Measurements from ENCODE around the gene MYOZ2.

MYOZ2 gene

GRCh38 chr4:119179011-119179410, 43.4 kb downstream of the MYOZ2 start:
- no peak for DNase-seq (ENCODE audit: low spot score)
- no peak overlapping the region for H3K27ac ChIP-seq
- ChIA-PET CTCF (no interaction called here), POLR2A (ENCODE audit: low non-redundant PET) (no interaction called here)
- TF ChIP-seq, protein P1, sequence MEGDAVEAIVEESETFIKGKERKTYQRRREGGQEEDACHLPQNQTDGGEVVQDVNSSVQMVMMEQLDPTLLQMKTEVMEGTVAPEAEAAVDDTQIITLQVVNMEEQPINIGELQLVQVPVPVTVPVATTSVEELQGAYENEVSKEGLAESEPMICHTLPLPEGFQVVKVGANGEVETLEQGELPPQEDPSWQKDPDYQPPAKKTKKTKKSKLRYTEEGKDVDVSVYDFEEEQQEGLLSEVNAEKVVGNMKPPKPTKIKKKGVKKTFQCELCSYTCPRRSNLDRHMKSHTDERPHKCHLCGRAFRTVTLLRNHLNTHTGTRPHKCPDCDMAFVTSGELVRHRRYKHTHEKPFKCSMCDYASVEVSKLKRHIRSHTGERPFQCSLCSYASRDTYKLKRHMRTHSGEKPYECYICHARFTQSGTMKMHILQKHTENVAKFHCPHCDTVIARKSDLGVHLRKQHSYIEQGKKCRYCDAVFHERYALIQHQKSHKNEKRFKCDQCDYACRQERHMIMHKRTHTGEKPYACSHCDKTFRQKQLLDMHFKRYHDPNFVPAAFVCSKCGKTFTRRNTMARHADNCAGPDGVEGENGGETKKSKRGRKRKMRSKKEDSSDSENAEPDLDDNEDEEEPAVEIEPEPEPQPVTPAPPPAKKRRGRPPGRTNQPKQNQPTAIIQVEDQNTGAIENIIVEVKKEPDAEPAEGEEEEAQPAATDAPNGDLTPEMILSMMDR (conservative IDR thresholded peaks at IDR 0.05; ENCODE audit: low read depth) = no peak

DNA sequence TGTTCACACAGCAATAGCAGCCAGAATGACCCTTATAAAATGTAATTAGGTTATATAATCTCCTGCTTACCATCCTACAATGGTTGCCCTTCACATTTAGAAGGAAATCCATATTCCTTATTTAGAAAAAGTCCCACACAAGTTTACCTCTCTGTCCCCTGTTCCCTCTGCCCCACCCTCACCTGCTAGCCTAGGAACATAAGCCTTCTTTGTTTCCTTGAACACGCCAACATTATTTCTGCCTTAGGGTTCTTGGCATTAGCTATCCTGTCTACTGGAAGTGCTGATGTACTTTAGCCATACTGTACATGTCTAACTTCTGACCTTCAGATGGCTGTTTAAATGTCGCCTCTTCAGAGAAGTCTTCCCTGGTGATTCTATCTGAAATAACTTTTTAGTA, 48.5 kb downstream of the MYOZ2 start:
- TF ChIP-seq, protein P1 (conservative IDR thresholded peaks at IDR 0.05; ENCODE audit: low read depth) = no peak
- H3K27ac ChIP-seq = no peak overlapping the region
- DNase-seq (ENCODE audit: low spot score) = no peak
- POLR2A ChIA-PET (ENCODE audit: low non-redundant PET) = no interaction called here
- CTCF ChIA-PET = no interaction called here

DNA sequence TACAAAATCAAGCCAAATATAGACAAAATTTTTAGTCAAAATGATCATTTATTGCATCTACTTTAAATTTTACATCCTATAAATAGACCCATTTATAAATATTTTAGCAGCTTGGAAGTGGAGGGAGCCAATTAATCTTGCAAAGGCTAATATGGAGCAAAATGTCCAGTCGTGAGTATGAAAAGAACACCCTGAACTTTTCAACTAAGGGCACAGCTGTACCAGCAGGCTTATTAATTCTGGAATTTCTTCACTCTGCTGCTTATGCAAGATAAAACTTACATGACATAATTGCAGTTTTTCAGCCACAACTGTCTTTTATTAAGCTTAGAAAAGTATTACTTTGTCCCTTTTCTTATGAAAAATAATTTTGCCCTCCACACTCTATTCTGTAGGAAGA, 54.0 kb downstream of the MYOZ2 start:
- H3K27ac ChIP-seq = no peak overlapping the region
- ChIA-PET CTCF (no interaction called here), POLR2A (ENCODE audit: low non-redundant PET) (no interaction called here)
- TF ChIP-seq, protein P1 (conservative IDR thresholded peaks at IDR 0.05; ENCODE audit: low read depth) = no peak
- DNase-seq (ENCODE audit: low spot score) = no peak

GRCh38 chr4:119190354-119190753, 54.7 kb downstream of the MYOZ2 start:
- TF ChIP-seq, protein P1 (conservative IDR thresholded peaks at IDR 0.05; ENCODE audit: low read depth) = no peak
- no peak for DNase-seq (ENCODE audit: low spot score)
- CTCF ChIA-PET = no interaction called here
- H3K27ac ChIP-seq = no peak overlapping the region
- POLR2A ChIA-PET (ENCODE audit: low non-redundant PET) = no interaction called here

- no peak for DNase-seq (ENCODE audit: low spot score)
- ChIA-PET POLR2A (ENCODE audit: low non-redundant PET) (no interaction called here), CTCF (no interaction called here)
- H3K27ac ChIP-seq = no peak overlapping the region
- TF ChIP-seq, protein P1 (conservative IDR thresholded peaks at IDR 0.05; ENCODE audit: low read depth) = no peak
These were observed 55.9 kb downstream of the MYOZ2 start for GRCh38 chr4:119191505-119191904.

DNA sequence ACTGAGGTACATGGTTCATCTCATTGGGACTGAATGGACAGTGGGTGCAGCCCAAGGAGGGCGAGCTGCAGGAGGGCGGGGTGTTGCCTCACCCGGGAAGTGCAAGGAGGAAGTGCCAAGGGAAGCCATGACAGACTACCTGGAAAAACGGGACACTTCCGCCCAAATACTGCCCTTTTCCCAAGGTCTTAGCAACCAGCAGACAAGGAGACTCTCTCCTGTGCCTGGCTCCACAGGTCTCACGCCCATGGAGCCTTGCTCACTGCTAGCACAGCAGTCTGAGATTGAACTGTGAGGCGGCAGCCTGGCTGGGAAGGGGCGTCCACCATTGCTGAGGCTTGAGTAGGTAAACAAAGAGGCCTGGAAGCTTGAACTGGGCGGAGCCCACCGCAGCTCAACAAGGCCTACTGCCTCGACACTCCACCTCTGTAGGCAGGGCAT, 62.2 kb downstream of the MYOZ2 start:
- TF ChIP-seq, protein P1 (conservative IDR thresholded peaks at IDR 0.05; ENCODE audit: low read depth) = no peak
- POLR2A ChIA-PET (ENCODE audit: low non-redundant PET) = no interaction called here
- CTCF ChIA-PET = no interaction called here

DNA sequence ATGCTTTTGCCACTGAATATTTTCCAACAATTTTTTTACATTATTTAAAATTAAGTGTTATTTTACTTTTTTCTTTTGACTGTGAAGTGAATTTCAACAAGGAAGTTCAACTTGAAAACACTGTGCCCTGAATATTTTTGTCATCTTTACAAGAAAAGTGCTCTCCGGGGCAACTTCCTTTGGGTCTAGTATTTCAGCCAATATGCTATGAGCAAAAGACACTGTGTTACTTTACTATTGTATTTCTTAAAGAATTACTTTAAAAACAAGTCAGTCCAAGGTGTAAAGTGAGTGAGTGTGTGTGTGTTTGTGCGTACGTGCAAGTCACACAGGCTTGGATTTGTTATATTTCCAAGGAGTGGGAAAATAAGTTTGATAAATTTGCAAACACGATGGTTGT, 69.3 kb downstream of the MYOZ2 start:
- no peak overlapping the region for H3K27ac ChIP-seq
- DNase-seq (ENCODE audit: low spot score) = no peak
- ChIA-PET POLR2A (ENCODE audit: low non-redundant PET) (interaction anchor here (0.6 kb wide), 1 partner anchor 8 kb away, joined by 5 read pairs; no protein-coding TSS in a partner anchor), CTCF (no interaction called here)
- TF ChIP-seq, protein P1 (conservative IDR thresholded peaks at IDR 0.05; ENCODE audit: low read depth) = no peak

More for the DNA sequence above, 62.2 kb downstream of the MYOZ2 start:
- H3K27ac ChIP-seq = no peak overlapping the region
- DNase-seq (ENCODE audit: low spot score) = no peak
